IPS-18a (cell line): Measurements from ENCODE around the gene HOXB5.

ENCODE experiments used
- H3K27ac ChIP-seq: one replicate; pipeline ENCODE4 v1.5.1; 2013; ENCODE audit warnings: low read length
- H3K27me3 ChIP-seq: one replicate; pipeline ENCODE4 v1.6.1; 2013; ENCODE audit warnings: mild to moderate bottlenecking, low read length; ENCODE audit not compliant: control insufficient read depth, insufficient read depth
- H3K36me3 ChIP-seq: one replicate; pipeline ENCODE4 v1.6.1; 2013; ENCODE audit warnings: low read depth, low read length; ENCODE audit not compliant: control insufficient read depth
- H3K4me1 ChIP-seq: one replicate; pipeline ENCODE4 v1.6.1; 2013; ENCODE audit warnings: low read depth, low read length; ENCODE audit not compliant: control insufficient read depth
- H3K4me3 ChIP-seq: one replicate; pipeline ENCODE4 v1.5.1; 2013; ENCODE audit warnings: low read length
- H3K9ac ChIP-seq: one replicate; pipeline ENCODE4 v1.6.1; 2013; ENCODE audit warnings: mild to moderate bottlenecking, low read length, moderate library complexity
- H3K9me3 ChIP-seq: one replicate; pipeline ENCODE4 v1.6.1; 2013; ENCODE audit warnings: low read depth, low read length; ENCODE audit not compliant: control insufficient read depth

The HOXB5 gene

DNA sequence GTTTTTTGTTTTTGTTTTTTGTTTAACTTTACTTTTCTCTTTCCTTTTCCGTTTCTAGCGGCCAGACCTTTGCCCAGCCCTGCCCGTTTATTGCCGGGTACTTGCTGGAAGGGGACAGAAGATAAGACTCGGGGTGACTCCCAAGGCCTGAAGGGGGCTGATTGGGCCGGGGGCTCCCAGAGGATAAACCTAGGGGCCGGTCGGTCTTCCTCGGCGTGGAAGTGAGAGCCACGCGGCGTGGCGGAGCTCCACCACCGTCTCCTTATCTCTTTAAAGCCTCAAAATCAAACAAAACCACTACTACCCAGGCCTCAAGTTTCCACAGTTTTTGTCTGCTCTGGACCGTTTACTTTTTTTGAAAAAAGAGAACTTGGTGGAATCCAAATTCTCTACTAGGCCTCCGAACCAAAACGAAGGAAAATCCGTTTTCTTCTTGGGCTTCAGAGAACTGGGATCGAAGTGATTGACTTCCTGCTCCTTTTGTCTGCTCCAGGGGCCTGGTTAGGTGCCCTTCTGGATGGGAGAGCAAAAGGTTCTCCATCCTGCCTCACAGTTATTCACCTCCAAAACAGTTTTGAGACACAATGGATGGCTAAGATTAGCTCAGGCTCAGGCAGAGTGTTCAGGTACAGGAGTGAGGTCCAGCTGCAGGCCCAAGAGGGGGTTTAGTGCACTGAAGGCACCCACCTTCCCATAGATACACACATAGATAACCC, 41.1 kb upstream of the HOXB5 start:
- no peaks in the 10 kb centered on the region for H3K36me3 ChIP-seq
- no peak overlapping the region for H3K9ac ChIP-seq
- no peak overlapping the region for H3K4me3 ChIP-seq
- no peak overlapping the region for H3K27ac ChIP-seq
- H3K4me1 ChIP-seq: no peaks in the 10 kb centered on the region
- no peaks in the 10 kb centered on the region for H3K9me3 ChIP-seq
- peaks cover 100% of the 10 kb centered on the region for H3K27me3 ChIP-seq

DNA sequence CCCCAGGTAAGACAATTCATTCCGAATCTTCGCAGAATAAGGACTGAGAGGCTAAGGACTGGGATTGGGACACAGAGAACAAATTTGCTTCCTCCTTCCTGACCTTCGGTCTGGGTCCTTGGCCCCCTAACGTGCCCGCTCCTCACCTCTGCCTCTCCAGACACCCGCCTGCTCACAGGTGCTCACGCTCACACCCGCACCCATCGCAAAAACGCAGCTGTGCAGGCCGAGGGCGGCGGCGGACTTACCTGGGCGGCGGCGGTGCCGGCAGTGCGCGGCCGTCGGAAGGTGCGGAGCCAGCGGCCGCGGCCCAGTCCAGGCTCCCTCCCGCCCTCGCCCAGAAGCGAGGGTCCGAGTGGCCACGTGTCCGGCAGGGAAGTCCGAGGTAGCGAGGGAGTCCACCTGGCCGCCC, 39.7 kb upstream of the HOXB5 start:
- Histone ChIP-seq H3K9ac (no peak overlapping the region), H3K9me3 (no peaks in the 10 kb centered on the region), H3K27ac (no peak overlapping the region), H3K36me3 (no peaks in the 10 kb centered on the region), H3K27me3 (peaks cover 100% of the 10 kb centered on the region), H3K4me3 (no peak overlapping the region), H3K4me1 (no peaks in the 10 kb centered on the region)

DNA sequence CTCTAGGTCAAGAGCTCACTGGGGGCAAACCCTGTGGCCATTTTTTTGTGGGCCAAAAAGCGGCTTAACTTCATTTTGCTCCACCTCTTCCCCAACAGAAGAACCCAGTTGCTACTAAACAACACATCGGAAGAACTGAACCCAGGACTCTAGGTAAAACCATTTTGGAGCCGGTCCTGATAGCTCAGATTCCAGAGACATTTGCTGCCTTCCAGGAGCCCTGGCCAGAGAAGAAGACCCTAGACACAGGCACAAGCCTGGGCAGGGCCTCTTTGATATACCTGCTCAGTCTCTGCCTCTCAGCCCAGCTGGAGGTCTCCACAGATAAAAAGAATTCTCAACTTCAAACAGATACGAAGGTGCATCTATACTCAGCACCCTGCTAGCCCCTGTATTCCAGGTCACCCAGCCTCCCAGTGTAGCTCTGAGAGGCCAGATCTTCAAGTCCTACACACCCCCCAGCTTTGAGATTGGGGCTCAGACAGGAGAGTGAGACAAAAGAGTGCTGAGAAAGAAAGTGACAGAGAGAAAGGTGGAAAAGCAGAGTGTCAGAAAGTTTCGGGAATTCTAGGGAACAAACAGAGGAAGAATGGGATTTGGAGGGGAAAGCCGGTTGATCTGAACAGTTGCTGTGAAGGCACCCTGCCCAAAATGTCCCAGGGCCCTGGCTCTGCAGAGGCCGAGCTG, 39.1 kb upstream of the HOXB5 start:
- no peak overlapping the region for H3K27ac ChIP-seq
- no peaks in the 10 kb centered on the region for H3K4me1 ChIP-seq
- peaks cover 100% of the 10 kb centered on the region for H3K27me3 ChIP-seq
- no peaks in the 10 kb centered on the region for H3K36me3 ChIP-seq
- H3K9ac ChIP-seq: no peak overlapping the region
- no peaks in the 10 kb centered on the region for H3K9me3 ChIP-seq
- no peak overlapping the region for H3K4me3 ChIP-seq

DNA sequence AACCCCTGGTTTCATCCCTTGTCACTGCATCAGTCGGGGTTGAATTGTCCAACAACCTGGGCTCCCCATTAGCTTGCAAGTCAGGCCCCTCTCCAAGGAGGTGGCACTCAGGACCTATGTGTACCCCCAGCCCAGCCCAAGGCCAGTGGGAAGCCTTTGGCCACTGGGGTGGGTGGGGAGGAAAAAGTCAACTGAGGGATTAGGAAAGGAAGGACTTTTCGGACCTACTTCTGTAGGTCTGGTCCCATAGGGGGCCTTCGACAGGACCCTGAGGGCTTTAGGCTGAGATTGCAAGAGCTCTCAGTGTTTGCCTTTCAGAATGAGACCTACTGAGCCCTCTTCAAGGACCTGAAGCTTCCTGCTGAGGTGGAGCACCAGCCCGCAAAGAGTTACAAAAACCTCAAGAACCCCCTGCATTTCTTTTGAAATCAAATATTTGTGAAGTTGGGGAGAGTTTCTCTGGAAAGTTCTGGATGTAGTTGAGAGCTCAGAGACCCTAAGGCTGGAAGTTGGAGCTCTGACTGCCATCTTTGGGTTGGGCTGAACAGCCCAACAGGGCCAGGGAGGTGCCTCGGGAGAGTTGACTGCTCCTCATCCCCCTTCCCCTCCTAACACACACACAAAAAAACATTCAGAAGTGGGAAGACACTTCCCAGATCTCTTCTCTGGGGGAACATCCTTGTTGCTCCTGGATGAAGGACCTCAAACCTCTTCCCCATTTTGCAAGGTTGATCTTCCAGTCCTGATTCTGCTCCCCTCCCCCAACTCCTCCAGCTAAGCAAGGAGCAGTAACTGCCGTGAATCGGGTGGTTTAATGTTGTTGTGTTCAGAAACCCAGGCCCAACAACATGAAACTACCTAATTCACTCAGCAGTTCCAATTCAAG, 38.4 kb upstream of the HOXB5 start:
- Histone ChIP-seq H3K4me1 (no peaks in the 10 kb centered on the region), H3K27me3 (peaks cover 100% of the 10 kb centered on the region), H3K9ac (no peak overlapping the region), H3K9me3 (no peaks in the 10 kb centered on the region), H3K27ac (no peak overlapping the region), H3K36me3 (no peaks in the 10 kb centered on the region), H3K4me3 (no peak overlapping the region)

DNA sequence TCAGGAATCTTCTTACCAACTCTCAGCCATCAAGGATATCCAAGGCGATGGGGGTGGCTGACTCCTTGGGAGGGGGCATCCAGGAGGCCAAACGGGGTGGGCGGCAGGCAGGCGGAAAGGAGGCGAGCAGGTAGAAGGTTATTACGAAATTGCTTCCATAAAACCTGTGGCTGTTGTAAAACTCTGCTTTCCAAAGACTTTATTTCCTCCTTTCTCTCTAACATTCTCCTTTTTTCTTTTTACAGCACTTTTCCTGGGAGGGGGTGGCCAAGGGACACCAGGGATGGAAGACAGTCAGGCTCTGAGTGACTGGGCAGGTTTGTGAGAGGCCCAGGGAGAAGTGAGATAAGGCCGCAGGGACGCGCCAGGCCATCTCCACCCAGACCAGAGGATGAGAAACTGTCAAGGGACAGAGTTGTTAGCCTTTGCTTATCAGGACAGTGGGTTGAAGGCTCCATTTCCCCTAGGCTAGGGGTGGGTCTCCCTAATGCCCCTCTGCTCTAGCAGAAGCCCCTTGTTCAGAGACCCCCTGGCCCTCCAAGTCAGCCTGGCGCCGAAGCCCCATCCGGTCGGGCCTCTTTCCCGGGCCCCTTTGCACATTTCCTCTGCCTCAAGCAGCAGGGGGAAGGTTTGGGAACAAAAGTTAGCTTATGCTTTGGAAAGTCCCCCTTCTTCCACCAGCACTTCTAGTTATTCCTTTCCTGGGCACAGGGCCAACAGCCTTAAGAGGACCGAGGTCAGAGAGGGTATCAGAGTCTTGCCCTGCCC, 37.5 kb upstream of the HOXB5 start:
- Histone ChIP-seq H3K9ac (no peak overlapping the region), H3K4me1 (no peaks in the 10 kb centered on the region), H3K4me3 (no peak overlapping the region), H3K27ac (no peak overlapping the region), H3K36me3 (no peaks in the 10 kb centered on the region), H3K9me3 (no peaks in the 10 kb centered on the region), H3K27me3 (peaks cover 100% of the 10 kb centered on the region)

DNA sequence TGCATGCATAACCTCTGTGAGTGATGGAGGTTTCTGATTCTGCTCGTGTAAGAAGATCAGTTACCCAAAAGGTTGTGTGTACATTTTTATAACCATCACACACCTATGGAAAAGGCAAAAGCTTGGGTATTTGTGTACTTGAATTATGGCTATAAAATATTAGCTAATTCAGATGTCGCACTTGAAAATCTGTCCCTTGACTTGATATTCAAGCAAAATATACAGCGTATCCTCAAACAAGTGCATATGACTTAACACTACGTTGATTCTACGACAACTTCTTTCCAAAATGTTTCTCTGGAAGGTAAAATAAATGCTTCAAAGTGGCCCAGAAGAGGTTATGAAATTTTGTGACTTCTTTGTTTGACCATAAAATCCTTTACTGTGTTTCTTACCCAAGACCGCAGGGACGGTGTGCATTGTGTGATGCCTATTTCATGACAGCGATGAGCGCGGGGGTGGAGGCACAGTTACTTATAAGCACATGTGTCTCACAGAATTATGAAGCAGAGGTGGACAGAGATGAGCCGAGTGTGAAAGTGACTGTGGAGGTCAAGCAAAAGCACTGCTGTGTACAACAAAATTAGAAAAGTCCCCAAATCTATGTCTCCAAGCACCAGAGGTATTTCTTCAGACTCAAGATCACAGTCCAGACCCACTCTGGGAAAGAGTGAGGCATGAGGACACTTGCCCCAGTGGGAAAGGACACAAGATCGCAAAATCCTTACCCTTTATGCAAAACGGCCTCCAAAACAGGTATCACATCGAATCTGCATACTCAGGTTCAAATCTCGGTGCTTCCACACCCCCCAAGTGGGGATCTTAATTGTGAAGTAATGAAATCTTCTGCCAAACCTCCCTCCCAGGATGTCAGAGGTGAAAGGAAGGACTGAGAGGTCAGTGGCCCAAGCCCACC, 36.7 kb upstream of the HOXB5 start:
- no peak overlapping the region for H3K4me3 ChIP-seq
- H3K9me3 ChIP-seq: no peaks in the 10 kb centered on the region
- H3K36me3 ChIP-seq: no peaks in the 10 kb centered on the region
- no peak overlapping the region for H3K27ac ChIP-seq
- peaks cover 100% of the 10 kb centered on the region for H3K27me3 ChIP-seq
- no peak overlapping the region for H3K9ac ChIP-seq
- no peaks in the 10 kb centered on the region for H3K4me1 ChIP-seq

DNA sequence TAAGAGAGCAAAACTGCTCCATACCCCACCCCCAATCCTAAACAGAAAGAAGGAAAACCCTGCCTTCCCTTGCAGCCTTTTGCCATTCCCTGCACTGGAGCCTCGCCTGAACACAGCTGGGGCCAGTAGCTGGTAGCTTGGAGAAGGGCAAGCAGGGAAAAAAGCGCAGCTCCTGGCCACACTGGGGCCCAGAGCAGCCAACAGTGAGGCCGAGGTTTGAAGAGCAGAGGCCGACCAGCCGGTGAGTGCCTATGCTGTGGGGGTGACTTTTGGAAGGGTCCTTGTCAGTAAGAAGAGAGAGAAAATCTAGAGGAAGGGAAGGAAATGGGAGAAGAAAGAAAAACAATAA, 35.8 kb upstream of the HOXB5 start:
- no peak overlapping the region for H3K27ac ChIP-seq
- H3K4me1 ChIP-seq: no peaks in the 10 kb centered on the region
- peaks cover 100% of the 10 kb centered on the region for H3K27me3 ChIP-seq
- no peak overlapping the region for H3K9ac ChIP-seq
- no peak overlapping the region for H3K4me3 ChIP-seq
- no peaks in the 10 kb centered on the region for H3K9me3 ChIP-seq
- no peaks in the 10 kb centered on the region for H3K36me3 ChIP-seq

DNA sequence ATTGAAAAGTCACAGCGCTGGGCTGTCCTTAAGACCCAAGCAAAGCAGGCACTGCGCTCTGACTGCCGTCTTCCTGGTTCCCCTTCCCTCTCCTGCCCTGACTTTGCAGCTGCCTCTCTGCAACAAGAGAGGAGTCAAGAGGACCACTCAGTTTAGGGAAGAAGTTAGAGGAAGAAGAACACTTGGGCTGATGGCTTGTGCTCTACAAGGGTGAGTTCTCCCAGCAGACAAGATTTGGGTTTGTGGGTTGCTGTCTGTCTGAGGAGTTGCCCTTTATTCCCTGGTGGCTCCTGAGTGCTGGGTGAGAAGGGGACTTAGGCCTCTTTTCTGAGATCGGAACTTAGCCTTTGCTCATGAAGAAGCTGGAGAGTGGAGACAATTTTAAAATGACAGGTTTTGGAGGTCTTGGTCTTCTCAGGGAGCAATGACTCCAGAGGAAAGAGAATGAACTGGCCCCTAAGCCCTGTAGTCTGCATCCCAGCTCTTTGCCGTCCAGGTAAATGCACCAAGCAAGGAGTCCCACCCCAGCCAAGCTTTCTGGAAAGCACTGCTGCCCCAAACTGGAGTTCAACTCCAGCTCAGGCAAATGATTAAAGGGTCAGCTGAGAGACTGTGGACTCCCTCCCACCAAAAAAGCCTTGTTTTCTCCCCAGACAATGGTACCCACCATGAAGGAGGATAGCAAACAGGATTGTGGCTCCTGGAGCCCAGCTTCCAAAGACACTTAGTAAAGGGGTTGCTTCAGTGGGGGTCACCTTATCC, 35.3 kb upstream of the HOXB5 start:
- Histone ChIP-seq H3K9me3 (no peaks in the 10 kb centered on the region), H3K27ac (no peak overlapping the region), H3K27me3 (peaks cover 100% of the 10 kb centered on the region), H3K36me3 (no peaks in the 10 kb centered on the region), H3K9ac (no peak overlapping the region), H3K4me1 (no peaks in the 10 kb centered on the region), H3K4me3 (no peak overlapping the region)

DNA sequence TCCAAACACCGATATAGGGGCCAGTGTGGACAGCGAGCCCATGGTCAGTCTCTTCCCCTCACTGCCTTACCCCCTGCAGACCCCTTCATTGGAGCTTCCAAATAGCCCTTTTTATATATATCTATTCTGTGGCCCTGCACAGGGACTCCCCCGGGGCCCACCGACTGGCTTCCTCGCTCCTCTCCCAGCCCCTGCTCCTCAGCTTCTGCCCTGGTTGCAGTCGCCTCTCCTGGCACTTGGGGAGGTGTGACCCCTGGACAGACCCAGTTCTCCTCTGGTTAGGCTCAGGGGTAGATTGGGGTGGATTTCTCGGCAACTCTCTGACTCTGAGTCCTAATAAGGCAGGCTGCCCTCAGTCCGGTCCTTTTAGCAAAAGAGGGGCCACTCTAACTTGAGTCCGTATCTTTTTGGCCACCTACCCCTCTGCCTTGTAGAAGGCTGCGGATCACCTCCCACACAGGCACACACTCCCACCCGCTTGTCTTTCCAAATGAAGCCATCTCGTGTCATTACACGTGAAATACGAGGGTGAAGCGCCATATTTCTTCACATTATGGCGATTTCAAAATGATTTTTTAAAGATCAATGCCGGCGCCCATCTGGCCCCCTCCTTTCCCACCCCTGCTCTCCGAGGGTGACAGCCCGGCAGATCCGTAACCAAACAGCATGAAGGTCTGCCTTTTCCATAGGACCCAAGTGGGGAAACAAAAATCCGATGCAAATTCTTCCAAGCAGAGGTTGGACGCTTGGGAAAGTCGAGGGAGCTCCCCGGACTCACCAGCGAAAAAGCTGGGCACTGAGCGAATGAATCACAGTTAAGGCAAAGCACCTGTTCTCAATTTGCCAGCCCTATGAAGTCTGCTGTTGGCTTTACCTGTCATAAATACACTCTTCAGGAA, 34.3 kb upstream of the HOXB5 start:
- H3K36me3 ChIP-seq: no peaks in the 10 kb centered on the region
- no peaks in the 10 kb centered on the region for H3K4me1 ChIP-seq
- no peak overlapping the region for H3K9ac ChIP-seq
- H3K9me3 ChIP-seq: no peaks in the 10 kb centered on the region
- no peak overlapping the region for H3K27ac ChIP-seq
- peaks cover 100% of the 10 kb centered on the region for H3K27me3 ChIP-seq
- no peak overlapping the region for H3K4me3 ChIP-seq
